ENCODE data around the gene COL4A6. TPM values are rescaled to one million over a fixed set of nuclear protein-coding genes. Genes with fewer than 3 reads are reported as not detected.

COL4A6 gene
- total and polyA plus RNA-seq, 2 of the 8 experiments (the other 6 are each of a cell fraction or from before 2014, with no cell fraction given), result 5.9 to 11.8 TPM

DNA sequence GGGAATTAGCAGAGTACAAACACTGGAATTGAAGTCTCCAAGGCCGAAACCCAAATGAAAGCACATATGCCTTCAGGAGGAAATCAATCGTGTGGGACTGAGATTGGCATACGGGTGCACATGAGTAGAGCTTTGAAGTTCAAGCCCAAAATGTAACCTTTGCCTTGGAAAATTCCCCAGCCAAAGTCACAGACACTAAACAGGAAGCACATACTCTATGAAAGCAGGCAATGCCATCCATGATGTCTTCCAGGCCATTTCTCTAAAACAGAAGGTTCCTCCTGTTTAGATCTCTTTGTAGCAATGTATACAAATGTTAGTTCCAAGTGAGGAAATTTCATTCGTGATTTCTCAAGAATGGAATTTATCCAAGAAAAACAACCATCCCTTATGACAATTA is 162.5 kb downstream of the COL4A6 start:
- Histone ChIP-seq H4K20me1 (replicated peaks in 1 of 2; ENCODE audit: control insufficient read depth in 1 of 2, insufficient read depth in 2 of 2, low read length in 2 of 2) (no peaks in the 10 kb centered on the region), H3K18ac (ENCODE audit: extremely low read depth, low read length) (no peak overlapping the region), H3K14ac (ENCODE audit: insufficient read length) (no peak overlapping the region), H2BK12ac (ENCODE audit: low read depth, low read length) (no peak overlapping the region), H3K27ac (ENCODE audit: low read depth, low read length) (no peak overlapping the region), H3K9ac (replicated peaks in 1 of 4; ENCODE audit: extremely low read depth in 1 of 4, low read depth in 3 of 4, low read length in 3 of 4) (no peak overlapping the region), H3K79me2 (ENCODE audit: control insufficient read depth in 1 of 2, insufficient read depth in 2 of 2, low read length in 2 of 2) (no peaks in the 10 kb centered on the region), H3K4ac (replicated peaks; ENCODE audit: insufficient read length, low read depth, low read length) (no peak overlapping the region), H3K79me1 (ENCODE audit: low read depth, low read length) (no peaks in the 10 kb centered on the region), H2AK5ac (ENCODE audit: low read depth, low read length) (no peak overlapping the region), H3K56ac (replicated peaks; ENCODE audit: insufficient read length, low read depth, low read length) (no peak overlapping the region), H2BK20ac (ENCODE audit: low read length) (no peak overlapping the region), H3K4me1 (replicated peaks in 1 of 4; ENCODE audit: control insufficient read depth in 3 of 4, insufficient read depth in 4 of 4, low read length in 3 of 4) (no peaks in the 10 kb centered on the region), H3K9me3 (ENCODE audit: insufficient read depth in 2 of 2, low read depth in 1 of 2, low read length in 1 of 2) (peaks cover 0 to 10% of the 10 kb centered on the region in 2 experiments; a peak in 1 of 4 replicates), H2BK5ac (ENCODE audit: low read depth, low read length) (no peak overlapping the region), H4K8ac (ENCODE audit: extremely low read depth, insufficient read depth, low read length) (no peak overlapping the region), H4K5ac (ENCODE audit: insufficient read length, low read depth, low read length) (no peak overlapping the region), H2AFZ (ENCODE audit: low read length) (no peak overlapping the region), H3K23me2 (ENCODE audit: low read depth, low read length) (no peaks in the 10 kb centered on the region), H2BK120ac (replicated peaks; ENCODE audit: low read depth, low read length) (no peak overlapping the region), H2BK15ac (ENCODE audit: low read length) (no peak overlapping the region), H3K36me3 (ENCODE audit: control insufficient read depth in 2 of 4, insufficient read depth in 4 of 4, low read length in 3 of 4) (no peaks in the 10 kb centered on the region), H3K23ac (ENCODE audit: insufficient read length) (no peak overlapping the region), H4K91ac (replicated peaks; ENCODE audit: insufficient read length, low read length) (no peak overlapping the region), H3K4me2 (ENCODE audit: insufficient read depth in 1 of 2, low read depth in 2 of 2, low read length in 2 of 2) (no peak overlapping the region), H3K27me3 (replicated peaks in 1 of 4; ENCODE audit: control insufficient read depth in 3 of 4, extremely low read depth in 1 of 4, insufficient read depth in 3 of 4, low read length in 3 of 4) (no peaks in the 10 kb centered on the region), H3K4me3 (ENCODE audit: extremely low read depth in 1 of 4, insufficient read depth in 2 of 4, low read depth in 3 of 4, low read length in 4 of 4) (no peak overlapping the region)
- 98% methylated on average over 4 of the region's 4 CpGs; no CpG with 5 or more reads in 1 of the 2 experiments for WGBS, 2 experiments (ENCODE audit: extremely low coverage in 1 of 2, insufficient coverage in 1 of 2, insufficient read length in 1 of 2, insufficient replicate concordance in 2 of 2, low coverage in 1 of 2, low lambda C conversion rate in 2 of 2, missing lambda C conversion rate in 1 of 2)
- POLR2A ChIA-PET (ENCODE audit: partially characterized antibody), result no interaction called here
- DNase-seq (ENCODE audit: low read depth in 1 of 2, low spot score in 2 of 2), result no peak
- CTCF ChIA-PET (ENCODE audit: partially characterized antibody), result no interaction called here
- no peak for FAIRE-seq
- TF ChIP-seq JUN (IDR thresholded peaks at IDR 0.05; ENCODE audit: low read depth, low read length) (no peak), EP300 (IDR thresholded peaks at IDR 0.05; ENCODE audit: borderline replicate concordance in 1 of 2, low read depth in 2 of 2, low read length in 2 of 2) (no peak), NRF1 (IDR thresholded peaks at IDR 0.05; ENCODE audit: low read depth, low read length) (no peak)

Data from H1 (cell line).